T-helper 2 cell treated with Interferon-gamma antibody and Interleukin-4, amounts not matched to agents 5 μg/mL and 100 μg/mL, for 36 hours (primary cell): ENCODE results near the gene CCDC30.
"Not testable (repeated sequence)": the region's sequence is repeated elsewhere in the genome, so short reads cannot be mapped to it uniquely, and the experiment has no call there.

ENCODE experiments used
- DNase-seq: peaks from one replicate; pipeline ENCODE4 v3.0.0; 2021; ENCODE audit warnings: low spot score
- H3K27ac Mint-ChIP-seq: one replicate; pipeline ENCODE4 v1.8.0; 2021; ENCODE audit warnings: mild to moderate bottlenecking, mixed read lengths
- H3K27me3 Mint-ChIP-seq: one replicate; pipeline ENCODE4 v1.8.0; 2021; ENCODE audit warnings: low read depth, mixed read lengths
- H3K36me3 Mint-ChIP-seq: one replicate; pipeline ENCODE4 v1.8.0; 2021; ENCODE audit warnings: low read depth, mixed read lengths
- H3K4me1 Mint-ChIP-seq: one replicate; pipeline ENCODE4 v1.8.0; 2021; ENCODE audit warnings: low read depth, mixed read lengths
- H3K4me3 Mint-ChIP-seq: one replicate; pipeline ENCODE4 v1.8.0; 2022; ENCODE audit warnings: mild to moderate bottlenecking, moderate library complexity, mixed read lengths
- H3K9me3 Mint-ChIP-seq: one replicate; pipeline ENCODE4 v1.8.0; 2021; ENCODE audit warnings: mixed read lengths

Gene CCDC30

GRCh38 chr1:42463921-42464320, 835 bp downstream of the CCDC30 start:
- Mint-ChIP-seq H3K27me3 (peaks cover 11% of the 10 kb centered on the region), H3K27ac (no peak overlapping the region), H3K4me3 (peak overlapping the region; percentile 79), H3K4me1 (peaks cover 20% of the 10 kb centered on the region), H3K36me3 (peaks cover 19% of the 10 kb centered on the region), H3K9me3 (no peaks in the 10 kb centered on the region)
- no peak for DNase-seq

- Mint-ChIP-seq H3K4me1 (peaks cover 16% of the 10 kb centered on the region), H3K4me3 (no peak overlapping the region), H3K27ac (no peak overlapping the region), H3K36me3 (peaks cover 2% of the 10 kb centered on the region), H3K27me3 (peaks cover 16% of the 10 kb centered on the region), H3K9me3 (no peaks in the 10 kb centered on the region)
- no peak for DNase-seq
These were observed 2.9 kb downstream of the CCDC30 start for GRCh38 chr1:42466030-42466429.

- Mint-ChIP-seq H3K9me3 (no peaks in the 10 kb centered on the region), H3K4me1 (no peaks in the 10 kb centered on the region), H3K36me3 (no peaks in the 10 kb centered on the region), H3K27ac (no peak overlapping the region), H3K4me3 (no peak overlapping the region), H3K27me3 (peaks cover 5% of the 10 kb centered on the region)
- DNase-seq = no peak
These were observed 6.6 kb downstream of the CCDC30 start for GRCh38 chr1:42469727-42470126.

GRCh38 chr1:42476605-42477004, 13.5 kb downstream of the CCDC30 start:
- DNase-seq = no peak
- Mint-ChIP-seq H3K9me3 (no peaks in the 10 kb centered on the region), H3K4me3 (no peak overlapping the region), H3K4me1 (no peaks in the 10 kb centered on the region), H3K36me3 (no peaks in the 10 kb centered on the region), H3K27ac (no peak overlapping the region), H3K27me3 (no peaks in the 10 kb centered on the region)

GRCh38 chr1:42477354-42477753, 14.3 kb downstream of the CCDC30 start:
- H3K27me3 Mint-ChIP-seq, H3K4me1 Mint-ChIP-seq, H3K9me3 Mint-ChIP-seq, H3K36me3 Mint-ChIP-seq, H3K4me3 Mint-ChIP-seq, DNase-seq, H3K27ac Mint-ChIP-seq: not testable (repeated sequence)

- Mint-ChIP-seq H3K4me1 (no peaks in the 10 kb centered on the region), H3K9me3 (no peaks in the 10 kb centered on the region), H3K4me3 (no peak overlapping the region), H3K36me3 (no peaks in the 10 kb centered on the region), H3K27me3 (no peaks in the 10 kb centered on the region), H3K27ac (no peak overlapping the region)
- DNase-seq = no peak
These were observed 14.7 kb downstream of the CCDC30 start for GRCh38 chr1:42477775-42478174.

GRCh38 chr1:42479621-42480020, 16.5 kb downstream of the CCDC30 start:
- no peak for DNase-seq
- no peaks in the 10 kb centered on the region for H3K27me3 Mint-ChIP-seq

GRCh38 chr1:42480921-42481320, 17.8 kb downstream of the CCDC30 start:
- Mint-ChIP-seq H3K27me3 (peaks cover 1% of the 10 kb centered on the region), H3K9me3 (no peaks in the 10 kb centered on the region)

More at GRCh38 chr1:42479621-42480020, 16.5 kb downstream of the CCDC30 start:
- H3K36me3 Mint-ChIP-seq = no peaks in the 10 kb centered on the region
- no peaks in the 10 kb centered on the region for H3K4me1 Mint-ChIP-seq
- no peaks in the 10 kb centered on the region for H3K9me3 Mint-ChIP-seq
- no peak overlapping the region for H3K4me3 Mint-ChIP-seq
- no peak overlapping the region for H3K27ac Mint-ChIP-seq

GRCh38 chr1:42482635-42483153, 19.6 kb downstream of the CCDC30 start:
- H3K9me3 Mint-ChIP-seq = no peaks in the 10 kb centered on the region
- H3K27me3 Mint-ChIP-seq = peaks cover 1% of the 10 kb centered on the region
- no peaks in the 10 kb centered on the region for H3K36me3 Mint-ChIP-seq
- H3K27ac Mint-ChIP-seq = no peak overlapping the region
- H3K4me1 Mint-ChIP-seq = no peaks in the 10 kb centered on the region
- no peak for DNase-seq
- H3K4me3 Mint-ChIP-seq = no peak overlapping the region

More at GRCh38 chr1:42480921-42481320, 17.8 kb downstream of the CCDC30 start:
- Mint-ChIP-seq H3K4me3 (no peak overlapping the region), H3K4me1 (no peaks in the 10 kb centered on the region), H3K36me3 (no peaks in the 10 kb centered on the region), H3K27ac (no peak overlapping the region)
- no peak for DNase-seq

GRCh38 chr1:42484382-42484781, 21.3 kb downstream of the CCDC30 start:
- Mint-ChIP-seq H3K27ac (no peak overlapping the region), H3K4me3 (no peak overlapping the region), H3K4me1 (no peaks in the 10 kb centered on the region), H3K27me3 (peaks cover 4% of the 10 kb centered on the region), H3K9me3 (no peaks in the 10 kb centered on the region), H3K36me3 (no peaks in the 10 kb centered on the region)
- no peak for DNase-seq

GRCh38 chr1:42490237-42490636, 27.2 kb downstream of the CCDC30 start:
- Mint-ChIP-seq H3K4me1 (no peaks in the 10 kb centered on the region), H3K9me3 (no peaks in the 10 kb centered on the region), H3K27ac (no peak overlapping the region), H3K27me3 (peaks cover 3% of the 10 kb centered on the region), H3K36me3 (no peaks in the 10 kb centered on the region), H3K4me3 (no peak overlapping the region)
- DNase-seq = no peak

GRCh38 chr1:42502031-42502430, 38.9 kb downstream of the CCDC30 start:
- H3K9me3 Mint-ChIP-seq = peaks cover 17% of the 10 kb centered on the region
- H3K4me1 Mint-ChIP-seq, H3K36me3 Mint-ChIP-seq, H3K4me3 Mint-ChIP-seq, DNase-seq, H3K27ac Mint-ChIP-seq, H3K27me3 Mint-ChIP-seq: not testable (repeated sequence)

GRCh38 chr1:42504535-42505128, 41.5 kb downstream of the CCDC30 start:
- no peak overlapping the region for H3K4me3 Mint-ChIP-seq
- H3K9me3 Mint-ChIP-seq = peaks cover 31% of the 10 kb centered on the region

GRCh38 chr1:42506576-42506975, 43.5 kb downstream of the CCDC30 start:
- H3K9me3 Mint-ChIP-seq = peaks cover 40% of the 10 kb centered on the region
- no peak overlapping the region for H3K27ac Mint-ChIP-seq
- no peaks in the 10 kb centered on the region for H3K36me3 Mint-ChIP-seq
- no peak for DNase-seq
- no peaks in the 10 kb centered on the region for H3K27me3 Mint-ChIP-seq
- no peaks in the 10 kb centered on the region for H3K4me1 Mint-ChIP-seq
- H3K4me3 Mint-ChIP-seq = no peak overlapping the region

More at GRCh38 chr1:42504535-42505128, 41.5 kb downstream of the CCDC30 start:
- H3K27me3 Mint-ChIP-seq = no peaks in the 10 kb centered on the region
- H3K36me3 Mint-ChIP-seq = no peaks in the 10 kb centered on the region
- H3K27ac Mint-ChIP-seq = no peak overlapping the region
- no peak for DNase-seq
- H3K4me1 Mint-ChIP-seq = no peaks in the 10 kb centered on the region

- DNase-seq, H3K27me3 Mint-ChIP-seq, H3K27ac Mint-ChIP-seq, H3K4me3 Mint-ChIP-seq, H3K4me1 Mint-ChIP-seq, H3K36me3 Mint-ChIP-seq: not testable (repeated sequence)
- H3K9me3 Mint-ChIP-seq = peaks cover 44% of the 10 kb centered on the region
These were observed 48.6 kb downstream of the CCDC30 start for GRCh38 chr1:42511581-42512155.
